IPS DF 19.7 (cell line): Measurements from ENCODE around the gene DOCK3.
"Not testable (repeated sequence)": the region's sequence is repeated elsewhere in the genome, so short reads cannot be mapped to it uniquely, and the experiment has no call there.

ENCODE experiments used
- DNase-seq: peaks from one replicate; pipeline ENCODE4 v3.0.0-alpha.2; 2013; ENCODE audit warnings: low read depth, low spot score

The DOCK3 gene

GRCh38 chr3:51306093-51306492 is 631.4 kb downstream of the DOCK3 start:
- DNase-seq, result no peak

GRCh38 chr3:51307458-51307857 is 632.7 kb downstream of the DOCK3 start:
- DNase-seq, result no peak

- not testable (repeated sequence) for DNase-seq
Observed at GRCh38 chr3:51307945-51308607, 633.3 kb downstream of the DOCK3 start.

GRCh38 chr3:51311055-51311454 is 636.3 kb downstream of the DOCK3 start:
- no peak for DNase-seq

DNA sequence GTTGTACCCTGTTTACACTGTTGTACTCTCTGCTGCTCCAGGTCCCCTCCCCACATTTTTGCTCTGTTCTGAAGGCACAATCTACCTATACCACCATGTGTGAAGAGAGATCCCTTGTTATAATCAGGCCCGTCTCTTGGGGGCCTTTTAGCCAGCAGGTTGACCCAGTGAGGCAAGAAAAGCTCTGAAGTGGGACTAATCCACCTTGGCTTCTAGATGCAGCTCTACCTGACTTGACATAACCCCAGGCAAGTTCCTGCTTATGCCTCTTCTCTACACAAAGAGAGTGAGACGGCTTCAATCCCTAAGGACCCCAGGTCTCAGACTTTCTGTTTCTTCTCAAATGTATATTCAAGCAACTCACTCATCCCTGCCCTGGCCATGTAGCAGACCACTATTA is 653.5 kb downstream of the DOCK3 start:
- DNase-seq, result no peak

DNA sequence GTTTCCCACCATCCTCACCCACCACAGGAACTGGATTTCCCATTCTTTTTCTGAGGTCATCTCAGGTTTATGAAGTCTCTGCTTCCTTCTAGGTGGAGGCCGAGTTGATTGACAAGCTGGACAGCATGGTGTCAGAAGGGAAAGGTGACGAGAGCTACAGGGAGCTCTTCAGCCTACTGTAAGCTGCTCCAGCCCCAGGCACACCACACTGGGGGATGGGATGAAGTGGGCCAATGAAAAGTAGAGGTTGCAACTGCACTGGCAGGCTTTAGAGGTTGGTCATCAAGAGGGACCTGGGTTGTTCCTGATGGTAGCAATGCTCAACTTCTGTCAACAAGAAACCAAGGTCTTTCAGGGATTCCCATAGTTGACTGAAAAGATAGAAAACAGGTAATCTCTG is 655.3 kb downstream of the DOCK3 start:
- no peak for DNase-seq

DNA sequence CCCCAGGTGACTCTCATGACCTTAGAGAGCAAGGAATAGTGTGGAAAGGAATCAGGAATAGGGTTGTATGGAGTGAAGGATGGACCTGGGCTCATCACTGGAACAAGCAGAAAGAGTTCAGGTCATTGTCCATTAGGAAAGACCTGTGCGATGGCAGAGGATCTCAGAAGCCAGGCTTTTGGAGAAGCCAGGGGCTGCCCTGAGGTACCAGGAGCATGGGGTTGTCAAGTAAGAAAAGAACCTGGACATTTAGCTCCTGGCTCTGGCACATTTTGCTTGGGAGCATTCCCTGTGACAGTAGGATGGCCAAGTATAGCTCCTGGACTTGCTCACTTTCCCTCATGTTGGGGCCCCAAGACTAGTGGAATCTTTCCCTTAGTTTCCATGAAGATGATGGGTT is 657.4 kb downstream of the DOCK3 start:
- no peak for DNase-seq

GRCh38 chr3:51333021-51333420 is 658.3 kb downstream of the DOCK3 start:
- DNase-seq, result no peak

DNA sequence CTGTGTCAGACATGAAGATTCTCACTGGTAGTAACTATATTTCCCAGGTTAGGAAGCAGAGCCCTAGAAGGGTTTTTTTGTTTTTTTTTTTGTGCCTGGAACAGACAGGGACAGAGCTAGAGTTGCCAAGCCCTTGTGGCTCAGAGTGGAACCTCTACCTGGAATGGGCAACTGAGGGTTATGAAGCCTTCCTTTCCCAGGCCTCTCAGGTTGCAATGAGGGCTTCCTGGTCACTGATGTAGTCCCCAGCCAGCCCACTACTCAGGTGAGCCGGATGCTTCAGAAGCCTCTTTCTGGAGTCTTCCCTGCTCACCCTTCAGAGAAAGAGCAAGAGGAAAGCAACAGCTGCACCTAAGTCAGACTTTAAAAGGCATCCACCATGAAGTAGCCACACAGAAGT is 661.5 kb downstream of the DOCK3 start:
- DNase-seq, result no peak

DNA sequence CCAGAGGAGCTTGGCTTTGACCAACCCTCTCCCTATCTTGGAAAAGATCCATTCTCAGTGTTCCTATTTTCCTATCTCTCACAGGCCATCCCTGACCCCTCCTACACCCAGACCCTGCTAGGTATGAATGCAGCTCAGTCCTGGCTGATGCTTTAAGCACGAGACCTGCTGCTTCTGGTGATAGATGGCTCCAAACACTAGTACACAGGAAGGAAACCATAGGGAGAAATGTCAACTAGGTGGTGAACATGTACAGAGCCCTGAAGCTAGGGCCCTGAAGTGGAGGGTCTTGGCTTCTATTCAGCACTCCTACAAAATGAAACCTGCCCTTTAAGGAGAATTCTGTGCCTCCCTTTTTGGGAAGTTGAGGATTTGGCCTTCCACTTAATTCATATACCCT is 662.9 kb downstream of the DOCK3 start:
- DNase-seq, result no peak

- DNase-seq, result no peak
Observed at GRCh38 chr3:51338632-51339031, 663.9 kb downstream of the DOCK3 start.

- DNase-seq, result no peak
Observed at GRCh38 chr3:51340013-51340829, 665.5 kb downstream of the DOCK3 start.

DNA sequence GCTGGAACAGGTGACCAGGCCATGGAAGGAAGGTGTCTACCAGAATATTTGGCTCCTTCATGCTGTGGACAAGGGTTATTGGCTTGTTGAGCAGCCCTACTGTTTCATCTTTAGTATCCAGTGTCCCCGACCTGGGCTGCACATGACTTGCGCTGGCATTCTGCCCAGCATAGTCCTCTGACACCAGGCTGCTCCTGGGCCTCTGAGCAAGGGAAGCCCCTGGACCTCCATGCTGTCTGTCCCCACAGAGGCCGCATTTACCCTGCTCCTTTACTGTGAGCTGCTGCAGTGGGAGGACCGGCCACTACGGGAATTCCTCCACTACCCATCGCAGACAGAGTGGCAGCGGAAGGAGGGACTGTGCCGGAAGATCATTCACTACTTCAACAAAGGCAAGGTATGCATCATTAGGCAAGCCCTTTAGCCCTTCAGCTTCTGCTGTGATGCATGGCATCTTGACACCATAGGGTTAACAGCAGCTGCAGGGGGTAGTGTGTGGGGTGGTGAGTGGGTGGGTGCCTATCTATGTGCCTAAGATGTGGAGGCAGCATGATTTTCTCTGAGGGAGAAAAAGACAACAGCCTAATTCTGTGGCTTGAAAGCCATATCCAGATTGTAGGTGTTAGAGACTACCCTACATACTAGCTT is 666.4 kb downstream of the DOCK3 start:
- DNase-seq, result no peak

GRCh38 chr3:51343918-51344687 is 669.4 kb downstream of the DOCK3 start:
- no peak for DNase-seq

DNA sequence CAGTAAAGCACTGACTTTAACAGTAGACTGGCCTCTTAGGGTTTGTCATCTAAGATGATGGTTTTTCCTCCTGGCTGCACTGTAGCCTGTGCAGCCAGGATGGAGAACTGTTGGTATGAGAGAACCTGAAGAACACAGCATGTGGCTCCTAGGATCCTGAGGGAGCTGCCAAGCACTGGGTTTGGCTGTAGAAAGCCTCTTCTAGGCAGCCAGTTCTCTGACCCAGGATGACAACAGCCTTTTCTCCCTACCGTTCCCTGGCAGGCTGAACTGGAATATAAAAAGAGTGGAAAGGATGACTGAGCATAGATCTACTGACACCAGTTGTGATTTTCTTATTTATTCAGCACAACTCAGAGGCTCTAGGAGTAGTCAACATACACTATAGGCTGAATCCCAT is 676.0 kb downstream of the DOCK3 start:
- no peak for DNase-seq

DNA sequence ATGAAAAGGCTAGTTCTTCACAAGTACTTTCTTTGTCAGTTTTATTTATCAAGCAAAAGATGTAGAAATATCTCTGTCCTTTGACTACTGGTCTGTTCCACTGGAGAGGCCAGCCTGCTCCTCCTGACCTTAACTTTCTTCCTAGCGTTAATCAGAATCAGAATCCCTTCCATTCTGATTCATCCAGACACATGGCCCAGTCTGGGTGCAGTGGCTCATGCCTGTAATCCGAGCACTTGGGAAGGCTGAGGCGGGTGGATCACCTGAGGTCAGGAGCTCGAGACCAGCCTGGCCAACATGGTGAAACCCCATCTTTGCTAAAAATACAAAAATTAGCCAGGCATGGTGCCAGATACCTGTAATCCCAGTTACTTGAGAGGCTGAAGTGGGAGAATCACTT is 678.4 kb downstream of the DOCK3 start:
- no peak for DNase-seq

DNA sequence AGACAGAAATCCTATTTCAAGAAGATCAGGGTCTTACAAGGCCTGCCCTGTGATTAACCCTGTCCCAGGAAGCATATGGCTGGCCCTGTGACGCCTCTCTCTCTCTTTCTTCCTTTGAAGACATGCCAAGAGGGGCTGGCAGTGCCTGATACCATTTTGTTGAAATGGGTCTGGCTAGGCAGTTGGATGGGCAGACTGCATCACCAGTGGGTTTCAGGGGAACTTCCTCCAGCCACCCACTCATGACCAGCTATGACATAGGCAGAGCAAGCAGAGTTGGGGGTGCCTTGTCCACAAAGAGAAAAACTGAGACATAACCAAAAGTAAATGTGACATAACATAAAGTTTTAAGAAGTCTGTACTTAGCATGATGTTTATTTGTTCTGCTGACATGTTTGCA is 679.0 kb downstream of the DOCK3 start:
- no peak for DNase-seq

DNA sequence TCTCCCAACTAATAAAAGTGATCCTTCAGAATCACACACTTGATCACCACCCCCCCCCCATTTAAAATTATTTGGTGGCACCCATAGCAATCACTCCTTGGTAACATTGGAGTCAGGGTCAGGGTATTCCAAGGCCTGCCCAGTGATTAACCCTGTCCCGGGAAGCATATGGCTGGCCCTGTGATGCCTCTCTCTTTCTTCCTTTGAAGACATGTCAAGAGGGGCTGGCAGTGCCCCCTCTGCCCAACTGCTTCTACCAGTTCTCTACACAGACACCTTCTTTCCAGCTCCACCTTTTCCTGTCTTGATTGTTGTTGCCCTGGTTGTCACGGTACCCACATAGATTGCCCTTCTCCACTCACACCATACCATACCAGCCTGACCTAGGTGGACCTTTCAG is 679.4 kb downstream of the DOCK3 start:
- DNase-seq, result no peak

GRCh38 chr3:51354731-51355615 is 680.2 kb downstream of the DOCK3 start:
- DNase-seq, result no peak

GRCh38 chr3:51355891-51356578 is 681.3 kb downstream of the DOCK3 start:
- DNase-seq, result no peak
